Testis (tissue), 3 donors: Measurements from ENCODE around the gene TP53INP2. TPM values are rescaled to one million over a fixed set of nuclear protein-coding genes. Genes with fewer than 3 reads are reported as not detected.
A peak's percentile ranks its signal among the peaks of the same experiment; 100 is the strongest.

Experiments used
- DNase-seq: peaks from one replicate; pipeline ENCODE4 v3.0.0-alpha.2; 2019
- H3K27ac ChIP-seq, 2 donors: fragments of 200-600 bp; sonication (generic); one replicate each; pipeline ENCODE4 v1.5.1; 2019
- H3K27me3 ChIP-seq: fragments of 200-600 bp; sonication (generic); one replicate; pipeline ENCODE4 v1.5.1; 2019
- H3K36me3 ChIP-seq: fragments of 200-600 bp; sonication (generic); one replicate; pipeline ENCODE4 v1.5.1; 2017; ENCODE audit warnings: low read depth; ENCODE audit errors: missing control alignments
- H3K4me1 ChIP-seq: fragments of 200-600 bp; sonication (generic); one replicate; pipeline ENCODE4 v1.5.1; 2019
- H3K4me3 ChIP-seq, 2 donors: fragments of 200-600 bp; sonication (generic); one replicate each; pipeline ENCODE4 v1.5.1; 2017 to 2019
- H3K9me3 ChIP-seq: fragments of 200-600 bp; sonication (generic); one replicate; pipeline ENCODE4 v1.5.1; 2017
- CTCF ChIP-seq, 3 experiments: fragments of 450-650 bp in 2 of 3; fragments of 200-600 bp in 1 of 3; sonication (generic) in 1 of 3; IDR thresholded peaks; one replicate each; pipeline ENCODE4 v1.5.1; 2016 to 2019; ENCODE audit warnings: antibody characterized with exemption in 3 of 3, mild to moderate bottlenecking in 2 of 3, moderate library complexity in 1 of 3
- POLR2A ChIP-seq: fragments of 450-650 bp; IDR thresholded peaks from one replicate; pipeline ENCODE4 v1.6.1; 2017; ENCODE audit warnings: antibody characterized with exemption, mild to moderate bottlenecking, moderate library complexity
- WGBS, 2 donors: methylation state at CpG; one replicate each; pipeline ENCODE4 v1.1.5; 2018; 5-methylcytosine and 5-hydroxymethylcytosine counted together
- intact Hi-C: fragments of 100-400 bp; cut with DNase I; formaldehyde crosslinking; loops from one replicate; pipeline ENCODE4 v1.15.1; 2023; ENCODE audit warnings: low total_unique reads
- polyA plus RNA-seq: library from polyadenylated mRNA; stranded (reverse); fragments of 350-450 nt; fragmentation: Illumina TruSeq; extraction: RNeasy Lipid Tissue Mini Kit (QIAGEN cat#74804); gene quantifications from one replicate; pipeline ENCODE4 v1.2.3, GENCODE V29; 2014; ENCODE audit warnings: low read depth, low replicate concordance; ENCODE audit not compliant: insufficient read depth
- total RNA-seq, 2 donors: library from RNA; depleted of rRNA; stranded (reverse); fragments of >200 nt; gene quantifications; one replicate each; pipeline ENCODE4 v1.2.3, GENCODE V29; 2016

The TP53INP2 gene
- total and polyA plus RNA-seq, 3 donors from 2014 or later = 35.3 to 59.9 (median 39.9) TPM

- intact Hi-C loops = no loop called here
- Histone ChIP-seq H3K9me3 (no peaks in the 10 kb centered on the region), H3K36me3 (no peaks in the 10 kb centered on the region), H3K4me1 (no peaks in the 10 kb centered on the region), H3K4me3 (no peak overlapping the region), H3K27ac (no peak overlapping the region), H3K27me3 (no peaks in the 10 kb centered on the region)
- no peak for DNase-seq
- 86 to 88% methylated on average over 5 of the region's 5 CpGs for WGBS, 2 donors
- TF ChIP-seq CTCF (IDR thresholded peaks at IDR 0.05) (no peak), POLR2A (no peak)
Observed at GRCh38 chr20:34673412-34673811, 30.7 kb upstream of the TP53INP2 start.

GRCh38 chr20:34675561-34675960, 28.6 kb upstream of the TP53INP2 start:
- no peaks in the 10 kb centered on the region for H3K9me3 ChIP-seq
- H3K36me3 ChIP-seq = no peaks in the 10 kb centered on the region
- intact Hi-C loops = no loop called here
- 36% methylated on average over 3 of the region's 3 CpGs for WGBS, 2 donors
- H3K4me1 ChIP-seq = no peaks in the 10 kb centered on the region
- no peak overlapping the region for H3K4me3 ChIP-seq
- TF ChIP-seq POLR2A (no peak), CTCF (IDR thresholded peaks at IDR 0.05) (no peak)
- H3K27me3 ChIP-seq = no peaks in the 10 kb centered on the region
- no peak overlapping the region for H3K27ac ChIP-seq
- no peak for DNase-seq

DNA sequence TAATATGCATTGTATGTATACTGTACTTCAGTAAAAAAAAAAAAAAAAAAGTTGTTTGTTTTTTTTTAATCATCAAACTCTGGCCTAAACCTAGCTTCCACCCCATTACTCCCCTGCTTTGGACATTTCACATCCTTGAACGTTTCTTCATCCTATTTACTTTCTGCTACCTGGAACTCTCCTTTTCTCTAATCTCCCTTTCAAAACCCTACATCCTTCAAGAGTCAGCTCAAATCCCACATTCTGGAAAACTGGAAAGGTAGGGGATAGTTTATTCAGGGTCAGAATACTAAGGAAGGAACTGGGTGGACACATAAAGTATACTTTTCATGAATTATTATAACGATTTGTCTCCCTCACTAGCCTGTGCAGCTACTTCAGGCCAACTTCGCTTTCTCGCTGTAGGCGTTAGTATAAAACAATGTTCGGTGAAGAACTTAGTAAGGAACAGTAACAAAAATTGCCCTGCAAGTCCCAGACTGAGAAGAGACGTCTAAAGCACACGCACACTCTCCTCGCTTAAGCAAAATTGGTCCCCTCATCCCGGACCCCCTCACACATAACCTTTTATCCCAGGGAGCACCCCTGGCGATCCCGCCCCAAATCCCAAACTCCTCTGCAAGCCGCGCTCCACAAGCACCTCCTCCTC, 28.0 kb upstream of the TP53INP2 start:
- TF ChIP-seq POLR2A = no peak
- 0 to 1% methylated on average over 14 of the region's 14 CpGs for WGBS, 2 donors
- H3K36me3 ChIP-seq = no peaks in the 10 kb centered on the region
- H3K27ac ChIP-seq = peak overlapping the region; percentile 69 to 87
- DNase-seq = no peak
- no peaks in the 10 kb centered on the region for H3K4me1 ChIP-seq
- no peaks in the 10 kb centered on the region for H3K9me3 ChIP-seq
- peak overlapping the region; percentile 79 to 83 for H3K4me3 ChIP-seq
- no peaks in the 10 kb centered on the region for H3K27me3 ChIP-seq
- intact Hi-C loops = no loop called here

DNA sequence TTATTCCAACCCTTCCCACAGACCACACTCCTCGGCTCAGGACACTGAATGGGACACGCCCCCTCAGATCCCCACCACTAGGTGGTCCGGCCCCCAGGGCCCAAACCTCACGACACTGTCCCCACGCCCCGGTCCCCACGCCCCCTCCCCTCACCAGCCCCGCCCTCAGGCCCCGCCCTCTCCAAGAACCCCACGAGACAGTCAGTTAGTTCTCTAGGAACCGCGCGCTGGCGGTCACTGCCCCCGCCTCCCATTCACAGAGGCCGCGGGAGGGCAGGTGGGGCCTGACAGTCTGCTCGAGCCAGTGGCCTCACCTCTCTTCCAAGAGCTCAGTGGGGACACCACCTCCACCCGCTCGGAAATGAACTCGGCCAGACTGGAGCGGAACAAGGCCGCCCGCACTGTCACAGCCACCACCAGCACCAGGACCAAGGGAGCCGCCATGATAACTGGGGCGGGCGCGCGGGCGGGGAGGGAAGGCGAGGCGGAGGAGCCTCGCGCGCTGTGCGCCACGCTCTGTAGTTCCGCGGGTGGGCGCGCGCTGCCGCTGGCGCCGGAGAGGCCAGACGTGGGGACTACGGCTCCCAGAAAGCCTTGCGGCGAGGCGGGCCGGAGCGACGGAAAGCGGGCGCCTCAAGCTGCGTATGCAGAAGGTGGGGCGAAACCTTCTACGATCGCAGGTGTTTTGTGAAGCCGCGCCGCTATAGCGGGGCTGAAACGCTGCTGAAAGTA, 27.3 kb upstream of the TP53INP2 start, which contains the start of gene PIGU:
TSS of gene PIGU (minus strand) at position 451 of the 732 bp plus-strand sequence. CDS start at position 444, 7 bp downstream.
- Histone ChIP-seq H3K27ac (peak within 1 kb of the TSS; percentile 69 to 87), H3K9me3 (no peaks in the 10 kb centered on the region), H3K36me3 (no peaks in the 10 kb centered on the region), H3K4me1 (no peaks in the 10 kb centered on the region), H3K27me3 (no peaks in the 10 kb centered on the region), H3K4me3 (peak within 1 kb of the TSS; percentile 79 to 83)
- peak; percentile 97 for DNase-seq
- TF ChIP-seq CTCF (IDR thresholded peaks at IDR 0.05) (peak; percentile 31 to 43 (median 33)), POLR2A (no peak)
- 0 to 1% methylated on average over 36 to 55 of the region's 64 CpGs for WGBS, 2 donors
- intact Hi-C loops = no loop called here

- Histone ChIP-seq H3K4me1 (no peaks in the 10 kb centered on the region), H3K4me3 (no peak overlapping the region), H3K27me3 (no peaks in the 10 kb centered on the region), H3K27ac (no peak overlapping the region), H3K36me3 (no peaks in the 10 kb centered on the region), H3K9me3 (no peaks in the 10 kb centered on the region)
- intact Hi-C loops = no loop called here
- DNase-seq = no peak
- TF ChIP-seq POLR2A (no peak), CTCF (IDR thresholded peaks at IDR 0.05) (no peak)
Observed at GRCh38 chr20:34680586-34681175, 23.5 kb upstream of the TP53INP2 start.
